Embryonic facial prominence (tissue), 1 donor: ENCODE data around the gene KCNK7.
"Not testable (repeated sequence)": the region's sequence is repeated elsewhere in the genome, so short reads cannot be mapped to it uniquely, and the experiment has no call there.

Experiments
- DNase-seq: peaks from one replicate; pipeline ENCODE4 v3.0.0-alpha.2; 2016; ENCODE audit errors: extremely low spot score

KCNK7 gene

GRCh38 chr11:65595543-65596281 is at the start of gene KCNK7:
Gene KCNK7, minus strand, starts transcription at chr11:65595800. Its CDS starts 28 bp downstream, at chr11:65595772.
- DNase-seq = no peak

GRCh38 chr11:65644837-65645236 is 49.2 kb upstream of the KCNK7 start:
- DNase-seq = no peak

- DNase-seq = no peak
Measured at GRCh38 chr11:65643971-65644370, 48.4 kb upstream of the KCNK7 start.

GRCh38 chr11:65642014-65642671 is 46.5 kb upstream of the KCNK7 start:
- no peak for DNase-seq

GRCh38 chr11:65641297-65642013 is 45.9 kb upstream of the KCNK7 start:
- DNase-seq = no peak

GRCh38 chr11:65640483-65641296 is 45.1 kb upstream of the KCNK7 start:
- DNase-seq = no peak

- DNase-seq = no peak
Measured at GRCh38 chr11:65639623-65640482, 44.3 kb upstream of the KCNK7 start.

GRCh38 chr11:65639228-65639597 is 43.6 kb upstream of the KCNK7 start:
- not testable (repeated sequence) for DNase-seq

GRCh38 chr11:65637794-65638419 is 42.3 kb upstream of the KCNK7 start, which contains the start of gene SIPA1:
Gene SIPA1, plus strand, starts transcription at chr11:65638101. Its CDS starts 2,821 bp downstream, at chr11:65640922.
- DNase-seq = no peak

GRCh38 chr11:65637032-65637557 is 41.5 kb upstream of the KCNK7 start:
- DNase-seq = no peak

- DNase-seq = no peak
Measured at GRCh38 chr11:65636108-65637031, 40.8 kb upstream of the KCNK7 start.

GRCh38 chr11:65634905-65635731 is 39.5 kb upstream of the KCNK7 start:
- no peak for DNase-seq

GRCh38 chr11:65634440-65634839 is 38.8 kb upstream of the KCNK7 start:
- DNase-seq = no peak

GRCh38 chr11:65634109-65634436 is 38.5 kb upstream of the KCNK7 start:
- DNase-seq = no peak

GRCh38 chr11:65633390-65634108 is 37.9 kb upstream of the KCNK7 start:
- DNase-seq = no peak

- DNase-seq = no peak
Measured at GRCh38 chr11:65630215-65630614, 34.6 kb upstream of the KCNK7 start.

- DNase-seq = no peak
Measured at GRCh38 chr11:65629579-65629978, 34.0 kb upstream of the KCNK7 start.

- DNase-seq = no peak
Measured at GRCh38 chr11:65627202-65627601, 31.6 kb upstream of the KCNK7 start.
